Measurements from ENCODE around the gene LRRC61.

Gene LRRC61

GRCh38 chr7:150342121-150342408 is 18.9 kb downstream of the LRRC61 start:
- ATAC-seq (replicated peaks), result no peak
- no peak for DNase-seq
- H3K27me3 Mint-ChIP-seq, result peaks cover 41 to 42% of the 10 kb centered on the region in 2 donors
- no peak overlapping the region for H3K27ac Mint-ChIP-seq
- peak overlapping the region; percentile 43 to 66 for H3K4me3 Mint-ChIP-seq
- peaks cover 24 to 31% of the 10 kb centered on the region in 2 donors for H3K4me1 Mint-ChIP-seq
- H3K36me3 Mint-ChIP-seq, result peaks cover 30 to 36% of the 10 kb centered on the region in 2 donors
- H3K9me3 Mint-ChIP-seq, result peaks cover 4 to 8% of the 10 kb centered on the region in 2 donors

- ATAC-seq (replicated peaks) (no peak), DNase-seq (no peak)
- peaks cover 41 to 42% of the 10 kb centered on the region in 2 donors for H3K27me3 Mint-ChIP-seq
- H3K36me3 Mint-ChIP-seq, result peaks cover 22 to 27% of the 10 kb centered on the region in 2 donors
- no peak overlapping the region for H3K4me3 Mint-ChIP-seq
- H3K27ac Mint-ChIP-seq, result no peak overlapping the region
- H3K9me3 Mint-ChIP-seq, result peaks cover 4 to 8% of the 10 kb centered on the region in 2 donors
- H3K4me1 Mint-ChIP-seq, result peaks cover 22 to 31% of the 10 kb centered on the region in 2 donors
These were observed 20.1 kb downstream of the LRRC61 start for GRCh38 chr7:150343225-150343624.

GRCh38 chr7:150344299-150344698 is 21.1 kb downstream of the LRRC61 start:
- H3K36me3 Mint-ChIP-seq, result peaks cover 14 to 19% of the 10 kb centered on the region in 2 donors
- H3K27me3 Mint-ChIP-seq, result peaks cover 41 to 42% of the 10 kb centered on the region in 2 donors
- H3K9me3 Mint-ChIP-seq, result peaks cover 4 to 8% of the 10 kb centered on the region in 2 donors
- H3K4me1 Mint-ChIP-seq, result peaks cover 20 to 24% of the 10 kb centered on the region in 2 donors
- DNase-seq, result no peak
- no peak overlapping the region for H3K4me3 Mint-ChIP-seq
- no peak overlapping the region for H3K27ac Mint-ChIP-seq
- ATAC-seq (replicated peaks), result no peak

- Mint-ChIP-seq H3K27ac (no peak overlapping the region), H3K9me3 (peaks cover 4 to 8% of the 10 kb centered on the region in 2 donors), H3K4me1 (peaks cover 13 to 17% of the 10 kb centered on the region in 2 donors), H3K36me3 (peaks cover 10 to 16% of the 10 kb centered on the region in 2 donors), H3K27me3 (peaks cover 37 to 41% of the 10 kb centered on the region in 2 donors), H3K4me3 (no peak overlapping the region)
- ATAC-seq (replicated peaks), result no peak
- no peak for DNase-seq
These were observed 21.9 kb downstream of the LRRC61 start for GRCh38 chr7:150345012-150345411.

GRCh38 chr7:150346922-150347321 is 23.8 kb downstream of the LRRC61 start:
- DNase-seq (no peak), ATAC-seq (replicated peaks) (no peak)
- Mint-ChIP-seq H3K4me1 (peaks cover 2 to 3% of the 10 kb centered on the region in 2 donors), H3K36me3 (peaks cover 6 to 10% of the 10 kb centered on the region in 2 donors), H3K9me3 (peaks cover 4 to 8% of the 10 kb centered on the region in 2 donors), H3K27me3 (peaks cover 21 to 22% of the 10 kb centered on the region in 2 donors), H3K27ac (no peak overlapping the region), H3K4me3 (no peak overlapping the region)

GRCh38 chr7:150351587-150352194 is 28.5 kb downstream of the LRRC61 start:
- Mint-ChIP-seq H3K4me3 (no peak overlapping the region), H3K27me3 (peaks cover 0 to 1% of the 10 kb centered on the region in 2 donors), H3K9me3 (no peaks in the 10 kb centered on the region), H3K4me1 (peaks cover 2 to 6% of the 10 kb centered on the region in 2 donors), H3K36me3 (no peaks in the 10 kb centered on the region), H3K27ac (no peak overlapping the region)
- DNase-seq, result no peak
- no peak for ATAC-seq (replicated peaks)

DNA sequence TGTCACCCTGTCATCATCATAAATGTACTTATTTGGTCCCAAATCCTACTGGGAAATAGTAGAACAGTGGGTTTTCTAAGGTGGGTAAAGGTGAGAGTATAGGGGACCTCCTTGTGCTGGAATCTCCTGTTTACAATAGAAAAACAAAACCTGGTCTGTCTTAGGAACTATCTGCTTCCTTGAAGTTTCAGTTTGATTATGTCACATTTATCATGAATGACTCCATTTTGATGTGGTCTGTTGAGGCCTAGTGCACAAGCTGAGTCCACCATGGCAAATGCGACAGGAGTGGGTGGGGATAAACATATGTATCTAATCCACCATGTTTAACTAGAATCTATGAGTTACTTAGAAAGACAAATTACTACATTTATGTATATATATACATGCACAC is 32.5 kb downstream of the LRRC61 start:
- ATAC-seq (replicated peaks), result no peak
- Mint-ChIP-seq H3K36me3 (peaks cover 0 to 2% of the 10 kb centered on the region in 2 donors), H3K4me1 (peaks cover 18 to 36% of the 10 kb centered on the region in 2 donors), H3K4me3 (no peak overlapping the region), H3K27ac (no peak overlapping the region), H3K27me3 (peaks cover 0 to 5% of the 10 kb centered on the region in 2 donors), H3K9me3 (peaks cover 0 to 4% of the 10 kb centered on the region in 2 donors)
- no peak for DNase-seq

- Mint-ChIP-seq H3K4me3 (no peak overlapping the region), H3K36me3 (peaks cover 0 to 2% of the 10 kb centered on the region in 2 donors), H3K27ac (no peak overlapping the region), H3K4me1 (peaks cover 19 to 38% of the 10 kb centered on the region in 2 donors), H3K27me3 (peaks cover 0 to 5% of the 10 kb centered on the region in 2 donors), H3K9me3 (peaks cover 0 to 4% of the 10 kb centered on the region in 2 donors)
- DNase-seq (no peak), ATAC-seq (replicated peaks) (peak; percentile 30 to 40)
These were observed 33.2 kb downstream of the LRRC61 start for GRCh38 chr7:150356265-150356897.

DNA sequence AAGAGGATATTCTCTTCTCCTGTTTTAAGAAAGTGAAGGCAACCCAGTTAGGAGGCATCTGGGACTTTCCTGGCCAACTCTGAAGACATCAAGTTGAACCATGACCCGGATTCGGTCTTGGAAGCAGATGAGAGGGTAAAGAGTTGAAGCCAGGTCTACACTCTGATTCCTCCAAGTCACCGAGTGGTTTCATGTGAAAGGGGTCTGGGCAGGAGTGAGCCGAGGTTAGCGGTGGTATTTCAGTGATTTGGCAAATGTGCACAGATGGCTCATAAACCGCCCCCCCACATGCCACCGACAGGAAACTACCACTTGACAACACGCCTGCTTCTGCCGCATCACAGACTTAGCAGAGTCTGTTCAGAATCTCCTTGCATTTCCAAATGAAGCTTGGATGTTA is 34.1 kb downstream of the LRRC61 start:
- Mint-ChIP-seq H3K4me1 (peaks cover 25 to 47% of the 10 kb centered on the region in 2 donors), H3K36me3 (peaks cover 0 to 2% of the 10 kb centered on the region in 2 donors), H3K9me3 (peaks cover 0 to 4% of the 10 kb centered on the region in 2 donors), H3K27ac (peak overlapping the region; percentile 91), H3K27me3 (peaks cover 0 to 5% of the 10 kb centered on the region in 2 donors), H3K4me3 (peak overlapping the region; percentile 62 to 72)
- DNase-seq (no peak), ATAC-seq (replicated peaks) (peak; percentile 71 to 78)

DNA sequence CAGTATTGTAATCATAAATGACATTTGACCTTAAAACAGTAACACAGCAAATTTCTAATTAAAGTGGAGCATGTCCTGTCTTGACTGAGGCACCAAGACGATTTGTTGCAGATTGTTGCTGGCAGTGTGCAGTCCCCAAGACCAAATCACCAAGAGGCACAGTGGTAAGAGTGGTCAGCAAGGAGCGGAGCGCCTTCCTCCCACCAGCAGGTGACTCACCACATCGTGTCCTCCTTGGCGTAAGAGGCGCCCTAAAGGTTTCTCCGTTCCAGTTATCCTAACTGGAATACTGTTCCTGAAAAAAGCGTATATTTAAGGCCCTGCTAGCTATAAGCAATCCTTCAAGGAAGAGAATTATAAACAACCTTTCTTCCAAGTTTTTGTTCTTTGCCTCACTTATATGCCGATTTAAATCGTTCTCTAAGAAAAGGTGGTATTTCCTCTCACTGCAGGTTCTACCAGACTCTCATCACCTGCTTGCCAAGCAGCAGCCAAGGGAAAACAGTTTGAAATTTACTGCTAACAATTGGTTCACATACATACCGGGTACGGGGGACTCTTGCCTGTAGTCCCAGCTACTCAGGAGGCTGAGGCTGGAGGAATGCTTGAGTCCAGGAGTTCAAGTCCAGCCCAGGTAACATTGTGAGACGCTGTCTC is 34.7 kb downstream of the LRRC61 start:
- DNase-seq (no peak), ATAC-seq (replicated peaks) (peak; percentile 34 to 44)
- H3K4me3 Mint-ChIP-seq, result peak overlapping the region in 1 of 2 donors; percentile 72
- peaks cover 0 to 4% of the 10 kb centered on the region in 2 donors for H3K9me3 Mint-ChIP-seq
- H3K36me3 Mint-ChIP-seq, result peaks cover 0 to 2% of the 10 kb centered on the region in 2 donors
- H3K27me3 Mint-ChIP-seq, result peaks cover 0 to 5% of the 10 kb centered on the region in 2 donors
- H3K27ac Mint-ChIP-seq, result no peak overlapping the region
- peaks cover 29 to 53% of the 10 kb centered on the region in 2 donors for H3K4me1 Mint-ChIP-seq

DNA sequence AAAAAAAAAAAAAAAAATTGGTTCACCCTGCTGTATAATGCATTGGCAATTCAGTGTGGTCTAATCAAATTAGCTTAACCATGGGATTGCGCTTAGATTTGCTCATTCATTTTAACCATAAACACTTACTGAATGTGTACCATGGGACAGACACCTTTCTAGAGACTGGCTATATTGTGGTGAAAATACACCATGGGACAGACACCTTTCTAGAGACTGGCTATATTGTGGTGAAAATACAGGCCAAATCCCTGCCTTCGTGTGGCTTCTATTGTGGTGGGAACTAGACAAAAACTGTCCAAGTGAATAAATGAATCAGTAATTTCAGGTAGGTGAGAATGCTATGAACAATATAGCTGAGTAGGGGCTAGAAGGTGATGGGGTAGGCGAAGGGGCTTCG is 35.3 kb downstream of the LRRC61 start:
- DNase-seq, result no peak
- ATAC-seq (replicated peaks), result no peak
- peaks cover 0 to 5% of the 10 kb centered on the region in 2 donors for H3K27me3 Mint-ChIP-seq

DNA sequence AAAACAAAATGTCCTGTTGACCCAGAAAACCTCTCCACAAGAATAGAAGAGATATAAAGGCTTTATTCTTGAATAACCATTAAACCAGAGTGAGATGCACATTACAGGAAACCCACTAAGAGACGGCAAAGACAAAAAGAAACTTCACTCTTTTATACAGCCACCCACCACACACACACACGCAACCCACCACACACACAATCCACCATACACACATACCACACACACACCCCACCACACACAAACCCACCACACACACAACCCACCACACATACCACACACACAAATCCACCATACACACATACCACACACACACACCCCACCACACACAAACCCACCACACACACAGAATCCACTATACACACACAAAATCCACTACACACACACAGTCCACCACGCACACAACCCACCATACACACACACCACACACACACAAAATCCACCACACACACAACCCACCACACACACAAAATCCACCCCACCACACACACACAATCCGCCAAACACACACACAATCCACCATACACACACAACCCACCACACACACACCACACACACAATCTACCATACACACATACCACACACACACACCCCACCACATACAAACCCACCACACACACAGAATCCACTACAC is 36.0 kb downstream of the LRRC61 start:
- DNase-seq, result no peak
- ATAC-seq (replicated peaks), result no peak
- H3K4me3 Mint-ChIP-seq, result no peak overlapping the region
- no peak overlapping the region for H3K27ac Mint-ChIP-seq
- peaks cover 0 to 4% of the 10 kb centered on the region in 2 donors for H3K9me3 Mint-ChIP-seq
- peaks cover 0 to 2% of the 10 kb centered on the region in 2 donors for H3K36me3 Mint-ChIP-seq
- H3K4me1 Mint-ChIP-seq, result peaks cover 41 to 65% of the 10 kb centered on the region in 2 donors
- H3K27me3 Mint-ChIP-seq, result peaks cover 0 to 5% of the 10 kb centered on the region in 2 donors

More for the DNA sequence above, 35.3 kb downstream of the LRRC61 start:
- Mint-ChIP-seq H3K4me3 (no peak overlapping the region), H3K27ac (no peak overlapping the region), H3K9me3 (peaks cover 0 to 4% of the 10 kb centered on the region in 2 donors), H3K36me3 (peaks cover 0 to 2% of the 10 kb centered on the region in 2 donors), H3K4me1 (peaks cover 35 to 59% of the 10 kb centered on the region in 2 donors)

GRCh38 chr7:150359622-150360362 is 36.6 kb downstream of the LRRC61 start:
- Mint-ChIP-seq H3K27ac (peak overlapping the region; percentile 52), H3K4me1 (peaks cover 44 to 70% of the 10 kb centered on the region in 2 donors), H3K4me3 (no peak overlapping the region), H3K27me3 (peaks cover 0 to 5% of the 10 kb centered on the region in 2 donors), H3K9me3 (peaks cover 0 to 4% of the 10 kb centered on the region in 2 donors), H3K36me3 (peaks cover 0 to 2% of the 10 kb centered on the region in 2 donors)
- ATAC-seq (replicated peaks), result no peak
- DNase-seq, result no peak

All from stimulated activated naive B cell treated with anti-CD40 and anti-IgM and Interleukin-4, amounts not matched to agents 10 μg/mL and 1 μg/mL and 100 μg/mL, for 72 hours (primary cell).